ENCODE results near the gene TUBA3E. TPM values are rescaled to one million over a fixed set of nuclear protein-coding genes. Genes with fewer than 3 reads are reported as not detected.
"Not testable (repeated sequence)": the region's sequence is repeated elsewhere in the genome, so short reads cannot be mapped to it uniquely, and the experiment has no call there.

TUBA3E gene
- total and polyA plus RNA-seq, 2 donors (not counting 3 experiments of a cell fraction or from before 2014, with no cell fraction given): not detected

DNA sequence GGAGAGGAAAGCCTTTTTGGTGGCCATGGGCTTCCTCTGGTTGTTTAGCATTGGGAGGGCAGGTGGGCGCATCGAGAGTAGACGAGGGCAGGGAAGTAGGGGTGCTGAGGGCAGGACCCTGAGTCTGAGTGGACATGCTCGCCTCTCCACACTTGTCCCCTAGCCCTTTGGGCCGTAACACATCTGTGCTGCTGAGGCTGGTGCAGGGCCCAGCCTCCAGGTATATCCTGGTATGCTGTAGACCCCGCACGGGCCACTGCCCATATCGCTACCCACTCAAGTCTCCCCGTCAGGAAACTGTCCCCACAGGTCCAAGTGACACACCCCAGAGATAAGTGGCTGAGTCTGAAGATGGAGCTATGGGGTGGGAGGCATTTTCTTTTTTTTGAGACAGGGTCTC lies 39.6 kb downstream of the TUBA3E start:
- intact Hi-C loops (cut with micrococcal nuclease): no loop called here
- dilution Hi-C loops (cut with MboI; ENCODE audit: extremely low pct_ligation_motif_present, low sequenced_read_pairs): no loop called here
- no peaks in the 10 kb centered on the region for H3K79me2 ChIP-seq (ENCODE audit: control insufficient read depth, insufficient read depth, low read length)
- ChIA-PET CTCF (no interaction called here), POLR2A (no interaction called here)
- peaks cover 0 to 13% of the 10 kb centered on the region in 2 experiments for H3K36me3 ChIP-seq (ENCODE audit: control insufficient read depth in 2 of 2, extremely low read depth in 1 of 2, insufficient read depth in 2 of 2, low read length in 2 of 2)
- no peak for FAIRE-seq
- H3K27ac ChIP-seq (ENCODE audit: insufficient read depth, low read depth, low read length): no peak overlapping the region
- no peak for DNase-seq (ENCODE audit: low read depth, low spot score)
- H3K9me3 ChIP-seq (replicated peaks; ENCODE audit: control insufficient read depth, insufficient read depth, low read length): no peaks in the 10 kb centered on the region
- H3K9ac ChIP-seq (replicated peaks; ENCODE audit: extremely low read depth, insufficient read depth, low read length): no peak overlapping the region
- H3K4me2 ChIP-seq (ENCODE audit: insufficient read depth, low read length): no peak overlapping the region
- TF ChIP-seq, protein P1, sequence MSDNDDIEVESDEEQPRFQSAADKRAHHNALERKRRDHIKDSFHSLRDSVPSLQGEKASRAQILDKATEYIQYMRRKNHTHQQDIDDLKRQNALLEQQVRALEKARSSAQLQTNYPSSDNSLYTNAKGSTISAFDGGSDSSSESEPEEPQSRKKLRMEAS (IDR thresholded peaks at IDR 0.05; ENCODE audit: insufficient read depth, insufficient read length): no peak
- TF ChIP-seq, protein P2, sequence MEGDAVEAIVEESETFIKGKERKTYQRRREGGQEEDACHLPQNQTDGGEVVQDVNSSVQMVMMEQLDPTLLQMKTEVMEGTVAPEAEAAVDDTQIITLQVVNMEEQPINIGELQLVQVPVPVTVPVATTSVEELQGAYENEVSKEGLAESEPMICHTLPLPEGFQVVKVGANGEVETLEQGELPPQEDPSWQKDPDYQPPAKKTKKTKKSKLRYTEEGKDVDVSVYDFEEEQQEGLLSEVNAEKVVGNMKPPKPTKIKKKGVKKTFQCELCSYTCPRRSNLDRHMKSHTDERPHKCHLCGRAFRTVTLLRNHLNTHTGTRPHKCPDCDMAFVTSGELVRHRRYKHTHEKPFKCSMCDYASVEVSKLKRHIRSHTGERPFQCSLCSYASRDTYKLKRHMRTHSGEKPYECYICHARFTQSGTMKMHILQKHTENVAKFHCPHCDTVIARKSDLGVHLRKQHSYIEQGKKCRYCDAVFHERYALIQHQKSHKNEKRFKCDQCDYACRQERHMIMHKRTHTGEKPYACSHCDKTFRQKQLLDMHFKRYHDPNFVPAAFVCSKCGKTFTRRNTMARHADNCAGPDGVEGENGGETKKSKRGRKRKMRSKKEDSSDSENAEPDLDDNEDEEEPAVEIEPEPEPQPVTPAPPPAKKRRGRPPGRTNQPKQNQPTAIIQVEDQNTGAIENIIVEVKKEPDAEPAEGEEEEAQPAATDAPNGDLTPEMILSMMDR (IDR thresholded peaks at IDR 0.05; ENCODE audit: extremely low read depth in 1 of 2, insufficient read depth in 1 of 2, low read depth in 1 of 2, low read length in 2 of 2): no peak
- TF ChIP-seq GATA2 (IDR thresholded peaks at IDR 0.05; ENCODE audit: insufficient read depth, insufficient read length, low read depth, low read length) (no peak), EZH2 (IDR thresholded peaks at IDR 0.05; ENCODE audit: borderline replicate concordance, low read depth, low read length, severe bottlenecking) (no peak), POLR2AphosphoS5 (IDR thresholded peaks at IDR 0.05; ENCODE audit: insufficient read depth, low read depth, low read length) (no peak), MYC (IDR thresholded peaks at IDR 0.05; ENCODE audit: low read depth, low read length) (no peak), FOS (IDR thresholded peaks at IDR 0.05; ENCODE audit: borderline replicate concordance, insufficient read depth, low read length) (no peak), JUN (IDR thresholded peaks at IDR 0.05; ENCODE audit: borderline replicate concordance, insufficient read depth, insufficient read length, low read depth) (no peak), POLR2A (IDR thresholded peaks at IDR 0.05; ENCODE audit: low read depth, low read length) (no peak)
- no peaks in the 10 kb centered on the region for H3K9me1 ChIP-seq (replicated peaks; ENCODE audit: control insufficient read depth, extremely low read depth, insufficient read depth, low read length)
- H4K20me1 ChIP-seq (replicated peaks; ENCODE audit: control insufficient read depth, extremely low read depth, insufficient read depth, low read length): no peaks in the 10 kb centered on the region
- H3K27me3 ChIP-seq (ENCODE audit: control insufficient read depth in 2 of 2, insufficient read depth in 2 of 2, low read length in 2 of 2): no peaks in the 10 kb centered on the region
- H2AFZ ChIP-seq (ENCODE audit: low read depth, low read length): no peak overlapping the region
- no TSS peak for BruUV-seq (replicated peaks)
- H3K4me3 ChIP-seq (replicated peaks in 1 of 3; ENCODE audit: insufficient read depth in 1 of 3, low read depth in 1 of 3, low read length in 3 of 3): no peak overlapping the region
- H3K4me1 ChIP-seq (ENCODE audit: control insufficient read depth, extremely low read depth, insufficient read depth, low read length): no peaks in the 10 kb centered on the region

DNA sequence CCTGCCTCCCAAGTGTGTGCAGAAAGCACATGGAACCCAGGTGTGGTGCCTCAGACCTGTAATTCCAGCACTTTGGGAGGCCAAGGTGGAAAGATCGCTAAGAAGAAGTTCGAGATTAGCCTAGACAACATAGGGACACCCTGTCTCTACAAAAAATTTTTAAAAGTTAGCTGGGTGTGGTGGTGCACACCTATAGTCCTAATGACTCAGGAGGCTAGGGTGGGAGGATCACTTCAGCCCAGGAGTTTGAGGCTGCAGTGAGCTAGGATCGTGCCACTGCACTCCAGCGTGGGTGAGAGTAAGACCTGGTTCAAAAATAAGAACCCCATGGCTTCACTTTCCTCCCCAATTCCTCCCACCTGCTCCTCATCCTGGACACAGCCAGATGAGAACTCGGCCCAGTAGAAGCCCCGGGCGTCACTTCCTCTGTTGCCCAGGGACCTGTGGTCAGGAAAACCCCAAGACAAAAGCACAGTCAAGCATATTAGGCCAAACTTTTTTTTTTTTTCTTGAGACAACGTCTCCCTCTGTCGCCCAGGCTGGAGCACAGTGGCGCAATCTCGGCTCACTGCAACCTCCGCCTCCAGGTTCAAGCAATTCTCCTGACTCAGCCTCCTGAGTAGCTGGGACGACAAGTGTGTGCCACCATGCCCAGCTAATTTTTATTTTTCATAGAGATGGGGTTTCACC lies 40.3 kb downstream of the TUBA3E start:
- CTCF ChIA-PET: not testable (repeated sequence)

DNA sequence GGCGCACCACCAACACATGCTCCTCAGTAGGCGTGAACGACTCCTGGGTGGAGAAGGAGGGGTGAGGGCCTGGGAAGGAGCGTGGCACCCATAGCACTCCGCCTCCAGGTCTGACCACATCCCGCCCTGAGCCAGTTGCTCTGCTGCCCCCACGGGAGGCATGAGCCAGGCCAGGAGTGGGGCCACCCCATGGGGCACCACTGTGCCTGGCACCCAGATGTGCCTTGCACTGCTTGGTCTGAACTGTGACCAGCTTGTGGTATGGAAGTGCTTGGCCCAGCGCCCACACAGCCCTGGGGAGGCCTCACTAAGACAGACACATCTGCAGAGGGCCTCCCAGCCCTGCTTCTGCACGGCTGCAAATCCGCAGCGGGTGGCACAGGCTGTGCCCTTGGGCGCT lies 40.9 kb downstream of the TUBA3E start:
- H2AFZ ChIP-seq (ENCODE audit: low read depth, low read length); H3K4me3 ChIP-seq (replicated peaks in 1 of 3; ENCODE audit: insufficient read depth in 1 of 3, low read depth in 1 of 3, low read length in 3 of 3); H3K4me1 ChIP-seq (ENCODE audit: control insufficient read depth, extremely low read depth, insufficient read depth, low read length); H3K27me3 ChIP-seq (ENCODE audit: control insufficient read depth in 2 of 2, insufficient read depth in 2 of 2, low read length in 2 of 2); H3K4me2 ChIP-seq (ENCODE audit: insufficient read depth, low read length); H3K79me2 ChIP-seq (ENCODE audit: control insufficient read depth, insufficient read depth, low read length); H3K9ac ChIP-seq (replicated peaks; ENCODE audit: extremely low read depth, insufficient read depth, low read length); POLR2A ChIA-PET; H4K20me1 ChIP-seq (replicated peaks; ENCODE audit: control insufficient read depth, extremely low read depth, insufficient read depth, low read length); CTCF ChIA-PET; H3K9me3 ChIP-seq (replicated peaks; ENCODE audit: control insufficient read depth, insufficient read depth, low read length); H3K27ac ChIP-seq (ENCODE audit: insufficient read depth, low read depth, low read length); H3K9me1 ChIP-seq (replicated peaks; ENCODE audit: control insufficient read depth, extremely low read depth, insufficient read depth, low read length); FAIRE-seq; dilution Hi-C loops (cut with MboI; ENCODE audit: extremely low pct_ligation_motif_present, low sequenced_read_pairs); DNase-seq (ENCODE audit: low read depth, low spot score); BruUV-seq (replicated peaks); intact Hi-C loops (cut with micrococcal nuclease): not testable (repeated sequence)
- peaks cover 0 to 17% of the 10 kb centered on the region in 2 experiments for H3K36me3 ChIP-seq (ENCODE audit: control insufficient read depth in 2 of 2, extremely low read depth in 1 of 2, insufficient read depth in 2 of 2, low read length in 2 of 2)

More for the DNA sequence above, 40.3 kb downstream of the TUBA3E start:
- intact Hi-C loops (cut with micrococcal nuclease); H4K20me1 ChIP-seq (replicated peaks; ENCODE audit: control insufficient read depth, extremely low read depth, insufficient read depth, low read length); BruUV-seq (replicated peaks); POLR2A ChIA-PET; H3K9me1 ChIP-seq (replicated peaks; ENCODE audit: control insufficient read depth, extremely low read depth, insufficient read depth, low read length); H3K27me3 ChIP-seq (ENCODE audit: control insufficient read depth in 2 of 2, insufficient read depth in 2 of 2, low read length in 2 of 2); H3K4me2 ChIP-seq (ENCODE audit: insufficient read depth, low read length); H3K4me3 ChIP-seq (replicated peaks in 1 of 3; ENCODE audit: insufficient read depth in 1 of 3, low read depth in 1 of 3, low read length in 3 of 3); H3K9me3 ChIP-seq (replicated peaks; ENCODE audit: control insufficient read depth, insufficient read depth, low read length); H3K79me2 ChIP-seq (ENCODE audit: control insufficient read depth, insufficient read depth, low read length); H3K27ac ChIP-seq (ENCODE audit: insufficient read depth, low read depth, low read length); dilution Hi-C loops (cut with MboI; ENCODE audit: extremely low pct_ligation_motif_present, low sequenced_read_pairs); H2AFZ ChIP-seq (ENCODE audit: low read depth, low read length); FAIRE-seq; DNase-seq (ENCODE audit: low read depth, low spot score); H3K9ac ChIP-seq (replicated peaks; ENCODE audit: extremely low read depth, insufficient read depth, low read length); H3K4me1 ChIP-seq (ENCODE audit: control insufficient read depth, extremely low read depth, insufficient read depth, low read length): not testable (repeated sequence)
- H3K36me3 ChIP-seq (ENCODE audit: control insufficient read depth in 2 of 2, extremely low read depth in 1 of 2, insufficient read depth in 2 of 2, low read length in 2 of 2): peaks cover 0 to 15% of the 10 kb centered on the region in 2 experiments

All from endothelial cell of umbilical vein (primary cell).